ENCODE data around the gene ASTL. TPM values are rescaled to one million over a fixed set of nuclear protein-coding genes. Genes with fewer than 3 reads are reported as not detected.

The ASTL gene
- total RNA-seq, 1 experiment from 2014 or later, result 0.23 TPM

DNA sequence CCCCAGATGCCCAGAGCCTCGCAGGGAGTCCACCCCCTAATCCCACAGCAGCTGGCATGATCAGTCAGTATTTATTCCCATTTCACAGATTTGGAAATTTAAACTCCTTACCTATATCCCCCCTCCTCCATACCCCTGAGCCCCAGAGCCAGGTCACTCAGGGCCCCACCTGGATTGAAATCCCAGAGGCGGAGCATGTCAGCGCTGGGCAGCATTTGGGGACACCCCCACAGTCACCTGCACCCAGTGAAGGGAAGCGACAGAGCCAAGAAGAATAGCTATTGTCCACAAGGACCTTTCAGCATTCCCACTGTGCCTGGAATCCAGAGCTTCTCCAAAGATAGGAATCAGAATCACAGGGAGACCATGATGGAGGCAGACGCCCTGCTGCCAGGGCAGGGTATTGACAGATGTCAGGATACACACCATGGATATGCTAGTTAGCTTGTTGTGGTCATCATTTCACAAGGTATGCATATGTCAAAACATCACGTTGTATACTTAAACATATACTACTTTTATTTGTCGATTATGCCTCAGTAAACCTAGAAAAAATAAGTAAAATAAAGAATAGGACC lies 968 bp upstream of the ASTL start:
- Mint-ChIP-seq H3K27ac (ENCODE audit: unreplicated experiment) (no peak overlapping the region), H3K4me3 (ENCODE audit: unreplicated experiment) (peak overlapping the region; percentile 52), H3K9me3 (ENCODE audit: unreplicated experiment) (no peaks in the 10 kb centered on the region), H3K27me3 (ENCODE audit: insufficient read depth, unreplicated experiment) (peaks cover 8% of the 10 kb centered on the region), H3K4me1 (ENCODE audit: low read depth, unreplicated experiment) (peaks cover 6% of the 10 kb centered on the region), H3K36me3 (ENCODE audit: insufficient read depth, unreplicated experiment) (peaks cover 19% of the 10 kb centered on the region)
- BruUV-seq (replicated peaks), result no TSS peak
- no peak overlapping the region for H3K4me3 ChIP-seq (ENCODE audit: low read depth, low read length)
- no peaks in the 10 kb centered on the region for H3K9me3 ChIP-seq
- ChIA-PET POLR2A (no interaction called here), CTCF (interaction anchor here (1.2 to 3.5 kb wide), 9 partner anchors 15 to 206 kb away, joined by 3 to 81 read pairs (median 6); partner anchors contain the start of gene ADRA2B)
- intact Hi-C loops (cut with micrococcal nuclease; ENCODE audit: unreplicated experiment), result no loop called here
- peaks cover 2% of the 10 kb centered on the region; the same call in 1 of the 2 replicates for H3K36me3 ChIP-seq (ENCODE audit: control insufficient read depth, insufficient read depth, low read length)
- TF ChIP-seq, protein P1, sequence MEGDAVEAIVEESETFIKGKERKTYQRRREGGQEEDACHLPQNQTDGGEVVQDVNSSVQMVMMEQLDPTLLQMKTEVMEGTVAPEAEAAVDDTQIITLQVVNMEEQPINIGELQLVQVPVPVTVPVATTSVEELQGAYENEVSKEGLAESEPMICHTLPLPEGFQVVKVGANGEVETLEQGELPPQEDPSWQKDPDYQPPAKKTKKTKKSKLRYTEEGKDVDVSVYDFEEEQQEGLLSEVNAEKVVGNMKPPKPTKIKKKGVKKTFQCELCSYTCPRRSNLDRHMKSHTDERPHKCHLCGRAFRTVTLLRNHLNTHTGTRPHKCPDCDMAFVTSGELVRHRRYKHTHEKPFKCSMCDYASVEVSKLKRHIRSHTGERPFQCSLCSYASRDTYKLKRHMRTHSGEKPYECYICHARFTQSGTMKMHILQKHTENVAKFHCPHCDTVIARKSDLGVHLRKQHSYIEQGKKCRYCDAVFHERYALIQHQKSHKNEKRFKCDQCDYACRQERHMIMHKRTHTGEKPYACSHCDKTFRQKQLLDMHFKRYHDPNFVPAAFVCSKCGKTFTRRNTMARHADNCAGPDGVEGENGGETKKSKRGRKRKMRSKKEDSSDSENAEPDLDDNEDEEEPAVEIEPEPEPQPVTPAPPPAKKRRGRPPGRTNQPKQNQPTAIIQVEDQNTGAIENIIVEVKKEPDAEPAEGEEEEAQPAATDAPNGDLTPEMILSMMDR (IDR thresholded peaks at IDR 0.05; ENCODE audit: insufficient read depth in 1 of 2, low read depth in 1 of 2, low read length in 1 of 2, severe bottlenecking in 1 of 2, unreplicated experiment in 1 of 2), result no peak
- no peak for DNase-seq
- H3K4me1 ChIP-seq, result peaks cover 11% of the 10 kb centered on the region; the same call in 1 of the 2 replicates
- no peaks in the 10 kb centered on the region for H3K27me3 ChIP-seq (replicated peaks; ENCODE audit: control insufficient read depth, insufficient read depth, low read length)

DNA sequence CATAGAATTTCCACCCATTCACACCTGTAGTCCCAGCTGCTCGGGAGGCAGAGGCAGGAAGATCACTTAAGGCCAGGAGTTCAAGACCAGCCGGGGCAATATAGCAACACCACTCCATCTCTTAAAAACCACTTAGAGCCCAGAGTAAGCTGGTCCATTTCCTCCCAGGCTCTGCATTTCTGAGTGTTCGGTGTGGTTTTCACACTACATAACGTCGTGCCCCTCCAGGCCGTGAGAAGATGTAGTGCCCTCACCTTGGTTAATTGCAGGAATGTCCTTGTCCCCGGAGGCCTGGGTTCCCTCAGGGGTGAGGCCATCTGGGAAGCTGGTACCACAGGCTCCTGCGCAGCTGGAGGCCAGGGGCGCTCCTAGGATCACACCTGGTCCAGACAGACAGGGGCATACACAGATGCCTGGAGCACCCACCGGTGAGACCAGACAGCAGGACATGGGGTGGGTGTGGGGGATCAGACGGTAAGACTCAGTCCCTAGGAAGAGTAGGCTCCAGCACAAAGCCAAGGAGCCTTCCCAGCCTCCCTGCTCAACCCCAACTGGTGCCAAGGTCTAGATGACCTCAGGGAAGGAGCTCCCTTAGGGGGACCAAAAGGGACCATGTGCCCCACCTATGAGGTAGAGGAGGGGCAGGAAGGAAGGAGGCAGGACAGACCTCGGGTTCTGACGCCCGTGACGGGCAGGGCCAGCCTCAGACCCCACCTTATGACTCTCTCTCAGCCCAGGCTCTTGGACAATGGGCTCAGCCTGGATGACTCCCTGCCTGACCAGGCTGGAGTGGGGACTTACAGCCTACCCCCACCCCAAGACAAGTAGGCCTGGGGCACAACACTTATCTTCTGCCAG lies 752 bp downstream of the ASTL start:
- intact Hi-C loops (cut with micrococcal nuclease; ENCODE audit: unreplicated experiment), result loop anchor here (1.0 kb wide), 3 partner anchors 37 to 130 kb away; partner anchors contain the start of gene STARD7
- H3K27me3 Mint-ChIP-seq (ENCODE audit: insufficient read depth, unreplicated experiment), result peaks cover 8% of the 10 kb centered on the region
- H3K4me3 Mint-ChIP-seq (ENCODE audit: unreplicated experiment), result no peak overlapping the region
- peaks cover 10% of the 10 kb centered on the region for H3K36me3 Mint-ChIP-seq (ENCODE audit: insufficient read depth, unreplicated experiment)
- CTCF ChIA-PET, result interaction anchor here (0.6 to 3.5 kb wide), 9 partner anchors 10 to 127 kb away, joined by 3 to 81 read pairs (median 3); partner anchors contain the start of genes ADRA2B and STARD7
- Histone ChIP-seq H3K4me1 (peaks cover 4% of the 10 kb centered on the region; the same call in 1 of the 2 replicates), H3K36me3 (ENCODE audit: control insufficient read depth, insufficient read depth, low read length) (no peaks in the 10 kb centered on the region), H3K27me3 (replicated peaks; ENCODE audit: control insufficient read depth, insufficient read depth, low read length) (no peaks in the 10 kb centered on the region), H3K4me3 (ENCODE audit: low read depth, low read length) (no peak overlapping the region), H3K9me3 (no peaks in the 10 kb centered on the region)
- H3K4me1 Mint-ChIP-seq (ENCODE audit: low read depth, unreplicated experiment), result peaks cover 6% of the 10 kb centered on the region
- H3K9me3 Mint-ChIP-seq (ENCODE audit: unreplicated experiment), result no peaks in the 10 kb centered on the region
- POLR2A ChIA-PET, result interaction anchor here (0.6 to 1.2 kb wide), 3 partner anchors 21 to 198 kb away, joined by 3 to 6 read pairs (median 4); partner anchors contain the start of gene ADRA2B
- BruUV-seq (replicated peaks), result no TSS peak
- no peak for DNase-seq
- no peak overlapping the region for H3K27ac Mint-ChIP-seq (ENCODE audit: unreplicated experiment)
- TF ChIP-seq, protein P1 (IDR thresholded peaks at IDR 0.05; ENCODE audit: insufficient read depth in 1 of 2, low read depth in 1 of 2, low read length in 1 of 2, severe bottlenecking in 1 of 2, unreplicated experiment in 1 of 2), result no peak

DNA sequence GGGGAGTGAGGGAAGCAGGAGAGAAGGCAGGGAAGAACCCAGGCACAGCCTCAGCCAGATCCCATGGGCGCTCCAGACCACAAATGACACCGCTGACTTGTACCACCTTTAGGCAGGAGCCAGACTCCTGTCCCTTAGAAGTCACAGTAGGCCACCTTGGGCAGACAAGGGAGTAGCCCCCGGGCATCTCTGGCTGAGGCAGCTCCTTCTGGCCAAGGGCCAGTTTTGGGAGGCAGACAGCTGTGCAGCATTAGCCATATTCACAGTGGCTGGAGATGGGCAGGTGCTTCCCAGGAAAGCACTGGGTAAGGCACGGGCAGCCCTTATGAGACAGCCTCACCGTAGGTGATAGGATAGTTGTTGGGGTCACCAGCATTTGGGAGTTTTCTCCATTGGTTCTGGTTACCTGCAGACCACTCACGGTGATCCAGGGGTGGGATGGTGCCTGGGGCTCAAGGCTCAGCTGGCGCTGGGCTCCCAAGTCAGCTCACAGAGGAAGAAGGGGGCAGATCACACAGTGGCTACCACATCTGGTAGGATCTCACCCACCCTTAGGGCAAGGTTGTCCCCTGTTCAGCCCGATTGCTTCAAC lies 2.1 kb downstream of the ASTL start:
- no peak overlapping the region for H3K27ac Mint-ChIP-seq (ENCODE audit: unreplicated experiment)
- peaks cover 10% of the 10 kb centered on the region for H3K36me3 Mint-ChIP-seq (ENCODE audit: insufficient read depth, unreplicated experiment)
- H3K27me3 ChIP-seq (replicated peaks; ENCODE audit: control insufficient read depth, insufficient read depth, low read length), result no peaks in the 10 kb centered on the region
- no peak overlapping the region for H3K4me3 ChIP-seq (ENCODE audit: low read depth, low read length)
- TF ChIP-seq, protein P1 (IDR thresholded peaks at IDR 0.05; ENCODE audit: insufficient read depth in 1 of 2, low read depth in 1 of 2, low read length in 1 of 2, severe bottlenecking in 1 of 2, unreplicated experiment in 1 of 2), result no peak
- H3K36me3 ChIP-seq (ENCODE audit: control insufficient read depth, insufficient read depth, low read length), result no peaks in the 10 kb centered on the region
- peaks cover 6% of the 10 kb centered on the region for H3K4me1 Mint-ChIP-seq (ENCODE audit: low read depth, unreplicated experiment)
- H3K9me3 Mint-ChIP-seq (ENCODE audit: unreplicated experiment), result no peaks in the 10 kb centered on the region
- no TSS peak for BruUV-seq (replicated peaks)
- H3K4me1 ChIP-seq, result peaks cover 4% of the 10 kb centered on the region; the same call in 1 of the 2 replicates
- intact Hi-C loops (cut with micrococcal nuclease; ENCODE audit: unreplicated experiment), result no loop called here
- POLR2A ChIA-PET, result no interaction called here
- H3K9me3 ChIP-seq, result no peaks in the 10 kb centered on the region
- CTCF ChIA-PET, result interaction anchor here (0.8 to 3.5 kb wide), 2 partner anchors 26 to 38 kb away, joined by 3 to 81 read pairs; no protein-coding TSS in a partner anchor
- peaks cover 10% of the 10 kb centered on the region for H3K27me3 Mint-ChIP-seq (ENCODE audit: insufficient read depth, unreplicated experiment)
- no peak for DNase-seq
- H3K4me3 Mint-ChIP-seq (ENCODE audit: unreplicated experiment), result no peak overlapping the region
